Mesenchymal stem cell (in vitro differentiated cells and primary cell): ENCODE results near the gene DYNC1H1.

Source experiments
- DNase-seq: peaks from one replicate; pipeline ENCODE4 v3.0.0-alpha.2; 2013
- H2AFZ ChIP-seq: one replicate; pipeline ENCODE4 v1.6.1; 2013; ENCODE audit warnings: low read depth, mild to moderate bottlenecking, control low read depth, inconsistent platforms, low read length, moderate library complexity
- H2AK5ac ChIP-seq: 2 replicates; pipeline ENCODE4 v1.6.1; 2013; ENCODE audit warnings: low read length, moderate library complexity, mild to moderate bottlenecking, inconsistent platforms; ENCODE audit not compliant: severe bottlenecking
- H2BK120ac ChIP-seq: one replicate; pipeline ENCODE4 v1.6.1; 2013; ENCODE audit warnings: low read depth, mild to moderate bottlenecking, inconsistent platforms, low read length, moderate library complexity
- H2BK12ac ChIP-seq, 2 experiments: one replicate each; pipeline ENCODE4 v1.6.1; 2013; ENCODE audit warnings: inconsistent platforms in 2 of 2, low read length in 2 of 2, mild to moderate bottlenecking in 2 of 2, moderate library complexity in 2 of 2, control low read depth in 1 of 2
- H2BK15ac ChIP-seq: one replicate; pipeline ENCODE4 v1.6.1; 2013; ENCODE audit warnings: mild to moderate bottlenecking, low read depth, inconsistent platforms; ENCODE audit not compliant: poor library complexity, severe bottlenecking
- H2BK5ac ChIP-seq: 2 replicates; pipeline ENCODE4 v1.6.1; 2013; ENCODE audit warnings: low read depth, mild to moderate bottlenecking, low read length, control low read depth, inconsistent platforms; ENCODE audit not compliant: poor library complexity, severe bottlenecking
- H3K14ac ChIP-seq, 2 experiments: one replicate each; pipeline ENCODE4 v1.6.1; 2013; ENCODE audit warnings: inconsistent platforms in 2 of 2, low read length in 2 of 2, control low read depth in 1 of 2, mild to moderate bottlenecking in 1 of 2, moderate library complexity in 1 of 2
- H3K18ac ChIP-seq, 2 experiments: one replicate each; pipeline ENCODE4 v1.6.1; 2013; ENCODE audit warnings: inconsistent platforms in 2 of 2, low read length in 2 of 2, control low read depth in 1 of 2, low read depth in 1 of 2, mild to moderate bottlenecking in 1 of 2
- H3K23ac ChIP-seq, 2 experiments: one replicate each; pipeline ENCODE4 v1.6.1; 2013; ENCODE audit warnings: inconsistent platforms in 2 of 2, low read length in 2 of 2, mild to moderate bottlenecking in 2 of 2, moderate library complexity in 2 of 2, control low read depth in 1 of 2
- H3K27ac ChIP-seq: 2 replicates; pipeline ENCODE4 v1.5.1; 2013; ENCODE audit warnings: mild to moderate bottlenecking, moderate library complexity, low read length, control low read depth, inconsistent platforms; ENCODE audit not compliant: poor library complexity, severe bottlenecking
- H3K27me3 ChIP-seq, 2 experiments: 2 replicates each; pipeline versions ENCODE4 v1.6.1 to v1.7.0; 2013; ENCODE audit warnings: low read length in 2 of 2, mild to moderate bottlenecking in 2 of 2, moderate library complexity in 2 of 2, control low read depth in 1 of 2, inconsistent platforms in 1 of 2; ENCODE audit not compliant: control insufficient read depth in 1 of 2, insufficient read depth in 1 of 2
- H3K36me3 ChIP-seq, 2 experiments: 2 replicates each; pipeline versions ENCODE4 v1.6.1 to v1.7.0; 2013; ENCODE audit warnings: low read length in 2 of 2, control low read depth in 1 of 2, inconsistent platforms in 1 of 2, low read depth in 1 of 2, mild to moderate bottlenecking in 1 of 2; ENCODE audit not compliant: insufficient read depth in 2 of 2, control insufficient read depth in 1 of 2
- H3K4ac ChIP-seq, 2 experiments: one replicate each; pipeline ENCODE4 v1.6.1; 2013; ENCODE audit warnings: inconsistent platforms in 2 of 2, low read length in 2 of 2, mild to moderate bottlenecking in 2 of 2, moderate library complexity in 2 of 2, control low read depth in 1 of 2, low read depth in 1 of 2
- H3K4me1 ChIP-seq: 2 replicates; pipeline ENCODE4 v1.6.1; 2013; ENCODE audit warnings: low read depth, low read length, control low read depth; ENCODE audit not compliant: control insufficient read depth, insufficient read depth
- H3K4me2 ChIP-seq: 2 replicates; pipeline ENCODE4 v1.6.1; 2013; ENCODE audit warnings: low read length, mild to moderate bottlenecking, inconsistent platforms; ENCODE audit not compliant: poor library complexity, severe bottlenecking
- H3K4me3 ChIP-seq, 2 experiments: 2 replicates each; pipeline versions ENCODE4 v1.5.1 to v1.7.0; 2013; ENCODE audit warnings: low read length in 2 of 2, mild to moderate bottlenecking in 2 of 2, control low read depth in 1 of 2, low read depth in 1 of 2; ENCODE audit not compliant: insufficient read depth in 1 of 2
- H3K79me1 ChIP-seq: replicated peaks from 2 replicates; pipeline ENCODE4 v1.6.1; 2013; ENCODE audit warnings: mild to moderate bottlenecking, control low read depth, low read length, inconsistent platforms; ENCODE audit not compliant: poor library complexity, severe bottlenecking
- H3K9ac ChIP-seq: 2 replicates; pipeline ENCODE4 v1.7.0; 2013; ENCODE audit warnings: mild to moderate bottlenecking, low read length, moderate library complexity
- H3K9me3 ChIP-seq: 2 replicates; pipeline ENCODE4 v1.7.0; 2013; ENCODE audit warnings: mild to moderate bottlenecking, low read length; ENCODE audit not compliant: control insufficient read depth
- H4K8ac ChIP-seq: one replicate; pipeline ENCODE4 v1.6.1; 2013; ENCODE audit warnings: inconsistent platforms, mild to moderate bottlenecking, low read length, moderate library complexity
- H4K91ac ChIP-seq: one replicate; pipeline ENCODE4 v1.6.1; 2013; ENCODE audit warnings: mild to moderate bottlenecking, low read length, inconsistent platforms
- WGBS: methylation state at CpG from one replicate; pipeline ENCODE4 v1.1.7; 2013; ENCODE audit warnings: mixed read lengths; 5-methylcytosine and 5-hydroxymethylcytosine counted together

The DYNC1H1 gene

DNA sequence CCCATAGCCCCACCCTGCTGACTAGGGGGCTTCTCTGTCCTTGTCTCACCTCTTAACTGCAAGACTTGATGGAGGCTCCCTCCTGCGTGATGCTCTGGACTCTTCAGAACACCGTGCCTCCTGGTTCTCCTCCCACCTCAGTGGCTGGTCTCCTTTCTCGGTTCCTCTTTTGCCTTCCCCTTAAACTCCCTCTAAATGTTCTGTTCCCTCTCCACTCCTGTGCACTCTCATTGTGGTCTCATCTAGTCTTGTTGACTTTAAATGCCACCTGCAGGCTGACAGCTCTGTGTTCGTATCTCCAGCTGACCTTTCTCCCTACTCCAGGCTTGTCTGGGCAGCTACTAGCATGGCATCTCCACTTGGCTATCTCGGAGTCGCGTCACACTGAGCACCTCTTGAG is 28.3 kb downstream of the DYNC1H1 start:
- Histone ChIP-seq H3K18ac (no peak overlapping the region), H2BK120ac (no peak overlapping the region), H3K4ac (no peak overlapping the region), H3K79me1 (peaks cover 30% of the 10 kb centered on the region), H2AFZ (no peak overlapping the region), H3K4me3 (no peak overlapping the region), H3K27me3 (no peaks in the 10 kb centered on the region), H3K23ac (no peak overlapping the region), H3K9me3 (no peaks in the 10 kb centered on the region), H3K4me2 (no peak overlapping the region), H3K14ac (no peak overlapping the region), H2AK5ac (no peak overlapping the region), H3K9ac (peak overlapping the region; percentile 28), H3K4me1 (no peaks in the 10 kb centered on the region), H2BK15ac (no peak overlapping the region), H3K27ac (no peak overlapping the region), H2BK5ac (no peak overlapping the region), H4K91ac (no peak overlapping the region), H2BK12ac (no peak overlapping the region), H4K8ac (no peak overlapping the region), H3K36me3 (peaks cover 73 to 96% of the 10 kb centered on the region in 2 experiments)
- no peak for DNase-seq
- 99% methylated on average over 7 of the region's 7 CpGs for WGBS

DNA sequence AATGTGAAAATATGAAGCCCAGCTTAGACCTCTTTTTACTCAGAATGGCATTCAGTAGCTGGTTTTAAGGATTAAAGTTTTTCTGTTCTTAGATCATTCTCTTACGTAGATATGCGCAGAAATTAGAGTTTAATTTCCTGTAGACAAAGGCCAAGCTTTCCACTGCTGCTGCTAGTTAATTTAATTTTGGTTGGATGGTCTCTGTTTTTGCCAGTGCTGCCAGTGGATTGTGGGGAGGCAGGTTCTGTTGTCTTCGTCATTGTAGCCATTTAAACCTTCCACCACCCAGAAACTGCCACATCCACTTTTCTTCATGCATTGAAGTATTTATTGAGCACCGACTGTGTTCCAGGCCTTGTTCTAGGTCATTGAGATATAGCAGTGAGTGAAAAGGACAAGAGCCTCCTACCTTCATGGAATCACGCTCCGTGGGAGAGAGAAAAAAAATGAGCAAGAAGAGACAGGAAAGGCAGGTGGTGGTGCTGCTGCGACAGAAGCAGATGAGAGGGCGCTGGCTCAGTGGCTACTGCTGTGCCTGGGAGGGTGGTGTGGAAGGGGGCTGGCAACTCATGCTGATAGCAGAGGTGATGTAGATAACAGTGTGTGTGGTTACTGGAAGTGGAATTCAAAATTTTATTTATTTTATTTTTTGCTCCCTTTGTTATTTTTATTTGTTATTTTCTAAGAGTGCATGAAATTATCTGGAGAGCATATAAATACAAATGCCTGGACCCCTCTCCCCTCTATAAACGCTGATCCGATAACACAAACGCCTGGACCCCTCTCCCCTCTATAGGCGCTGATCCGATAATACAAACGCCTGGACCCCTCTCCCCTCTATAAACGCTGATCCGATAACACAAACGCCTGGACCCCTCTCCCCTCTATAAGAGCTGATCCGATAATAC is 33.3 kb downstream of the DYNC1H1 start:
- no peak overlapping the region for H2AFZ ChIP-seq
- no peak overlapping the region for H3K14ac ChIP-seq
- WGBS, result 94% methylated on average over 17 of the region's 18 CpGs
- no peak overlapping the region for H4K91ac ChIP-seq
- H3K36me3 ChIP-seq, result peaks cover 73 to 94% of the 10 kb centered on the region in 2 experiments
- H2BK15ac ChIP-seq, result no peak overlapping the region
- H2AK5ac ChIP-seq, result no peak overlapping the region
- no peaks in the 10 kb centered on the region for H3K4me1 ChIP-seq
- no peaks in the 10 kb centered on the region for H3K27me3 ChIP-seq
- H3K18ac ChIP-seq, result no peak overlapping the region
- no peak overlapping the region for H2BK12ac ChIP-seq
- H3K9me3 ChIP-seq, result no peaks in the 10 kb centered on the region
- DNase-seq, result no peak
- H2BK120ac ChIP-seq, result no peak overlapping the region
- H3K27ac ChIP-seq, result no peak overlapping the region
- no peak overlapping the region for H3K9ac ChIP-seq
- H3K4me2 ChIP-seq, result no peak overlapping the region
- H3K23ac ChIP-seq, result no peak overlapping the region
- H3K4ac ChIP-seq, result no peak overlapping the region
- peaks cover 34% of the 10 kb centered on the region for H3K79me1 ChIP-seq
- H2BK5ac ChIP-seq, result no peak overlapping the region
- no peak overlapping the region for H3K4me3 ChIP-seq
- no peak overlapping the region for H4K8ac ChIP-seq

DNA sequence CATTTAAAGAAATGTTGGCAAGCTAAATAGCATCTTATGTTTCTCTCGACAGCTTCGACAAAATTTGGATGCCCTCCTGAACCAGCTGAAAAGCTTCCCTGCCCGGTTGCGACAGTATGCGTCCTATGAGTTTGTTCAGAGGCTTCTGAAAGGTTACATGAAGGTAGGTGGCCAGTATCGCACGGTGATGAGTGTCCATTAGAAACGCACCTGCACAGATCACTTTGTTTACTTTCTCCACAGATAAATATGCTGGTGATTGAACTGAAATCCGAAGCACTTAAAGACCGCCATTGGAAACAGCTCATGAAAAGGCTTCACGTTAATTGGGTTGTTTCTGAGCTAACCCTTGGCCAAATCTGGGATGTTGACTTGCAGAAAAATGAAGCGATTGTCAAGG is 36.5 kb downstream of the DYNC1H1 start:
- H3K27me3 ChIP-seq, result no peaks in the 10 kb centered on the region
- no peak overlapping the region for H3K4me3 ChIP-seq
- H3K27ac ChIP-seq, result no peak overlapping the region
- no peak overlapping the region for H3K4me2 ChIP-seq
- H3K79me1 ChIP-seq, result peaks cover 24% of the 10 kb centered on the region
- no peaks in the 10 kb centered on the region for H3K4me1 ChIP-seq
- DNase-seq, result no peak
- H3K18ac ChIP-seq, result no peak overlapping the region
- H3K4ac ChIP-seq, result no peak overlapping the region
- no peak overlapping the region for H2BK120ac ChIP-seq
- H3K23ac ChIP-seq, result no peak overlapping the region
- 99% methylated on average over 12 of the region's 12 CpGs for WGBS
- no peak overlapping the region for H4K8ac ChIP-seq
- H2AFZ ChIP-seq, result no peak overlapping the region
- no peak overlapping the region for H2AK5ac ChIP-seq
- H2BK15ac ChIP-seq, result no peak overlapping the region
- no peak overlapping the region for H4K91ac ChIP-seq
- peaks cover 75 to 93% of the 10 kb centered on the region in 2 experiments for H3K36me3 ChIP-seq
- no peaks in the 10 kb centered on the region for H3K9me3 ChIP-seq
- H2BK5ac ChIP-seq, result no peak overlapping the region
- H2BK12ac ChIP-seq, result no peak overlapping the region
- no peak overlapping the region for H3K9ac ChIP-seq
- H3K14ac ChIP-seq, result no peak overlapping the region

DNA sequence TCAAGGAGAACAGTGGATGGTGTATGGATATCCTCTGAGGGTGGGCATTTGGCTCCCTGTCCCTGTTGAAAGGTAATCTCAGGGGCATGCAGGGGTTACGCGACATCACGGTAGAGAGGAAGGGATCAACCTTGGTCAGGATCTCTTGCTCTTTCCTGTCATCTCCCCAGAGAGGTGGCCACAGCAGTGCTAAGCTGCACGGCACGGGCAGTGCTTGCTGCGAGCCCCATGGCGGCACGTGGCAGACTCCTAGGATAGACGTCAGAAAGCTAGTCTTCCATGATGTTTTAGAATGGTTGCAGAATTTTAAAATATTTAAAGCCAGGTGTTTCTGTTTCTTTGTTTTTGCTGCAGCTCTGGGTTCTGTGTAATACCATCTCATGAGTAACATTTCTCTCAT is 41.0 kb downstream of the DYNC1H1 start:
- WGBS, result 93% methylated on average over 9 of the region's 9 CpGs

More for the DNA sequence above, 41.0 kb downstream of the DYNC1H1 start:
- Histone ChIP-seq H4K91ac (no peak overlapping the region), H2AK5ac (no peak overlapping the region), H4K8ac (no peak overlapping the region), H3K9me3 (no peaks in the 10 kb centered on the region), H3K79me1 (peaks cover 23% of the 10 kb centered on the region), H3K4me1 (no peaks in the 10 kb centered on the region), H3K27me3 (no peaks in the 10 kb centered on the region), H3K4me3 (no peak overlapping the region), H3K18ac (no peak overlapping the region), H2BK5ac (no peak overlapping the region), H3K9ac (no peak overlapping the region), H3K4me2 (no peak overlapping the region), H2BK12ac (no peak overlapping the region), H3K14ac (no peak overlapping the region), H2BK15ac (no peak overlapping the region), H3K36me3 (peaks cover 76 to 96% of the 10 kb centered on the region in 2 experiments), H3K23ac (no peak overlapping the region), H3K27ac (no peak overlapping the region), H2AFZ (no peak overlapping the region), H2BK120ac (no peak overlapping the region), H3K4ac (no peak overlapping the region)
- DNase-seq, result no peak
